GM23338 (cell line): Measurements from ENCODE around the gene RNF17. TPM values are rescaled to one million over a fixed set of nuclear protein-coding genes. Genes with fewer than 3 reads are reported as not detected.

Experiments
- ATAC-seq: fragments of 200-7000 bp; cut with Tn5 transposase; 3 replicates; pipeline ENCODE4 v1.9.1; 2020
- DNase-seq: peaks from one replicate; pipeline ENCODE4 v3.0.0-alpha.2; 2015; ENCODE audit warnings: low spot score
- H2AFZ ChIP-seq: fragments of 200-600 bp; sonication (generic); 2 replicates; pipeline ENCODE4 v1.8.0; 2016; ENCODE audit warnings: antibody characterized with exemption, mild to moderate bottlenecking, moderate library complexity
- H3F3A ChIP-seq: fragments of 200-600 bp; sonication (generic); replicated peaks from 2 replicates; pipeline ENCODE4 v1.8.0; 2017; ENCODE audit warnings: antibody characterized with exemption, mixed run types, low read depth
- H3K27ac ChIP-seq: fragments of 200-600 bp; sonication (generic); 2 replicates; pipeline ENCODE4 v1.6.1; 2016; ENCODE audit warnings: low read depth
- H3K27me3 ChIP-seq: fragments of 200-600 bp; sonication (generic); 2 replicates; pipeline ENCODE4 v1.8.0; 2016; ENCODE audit warnings: mild to moderate bottlenecking, mixed run types, moderate library complexity; ENCODE audit not compliant: insufficient read depth
- H3K36me3 ChIP-seq: fragments of 200-600 bp; sonication (generic); 2 replicates; pipeline ENCODE4 v1.8.0; 2016; ENCODE audit warnings: mild to moderate bottlenecking; ENCODE audit not compliant: insufficient read depth
- H3K4me1 ChIP-seq: fragments of 200-600 bp; sonication (generic); 2 replicates; pipeline ENCODE4 v1.8.0; 2016; ENCODE audit warnings: mild to moderate bottlenecking, moderate library complexity; ENCODE audit not compliant: insufficient read depth
- H3K4me2 ChIP-seq: fragments of 200-600 bp; sonication (generic); 2 replicates; pipeline ENCODE4 v1.7.1; 2017; ENCODE audit warnings: mixed run types
- H3K4me3 ChIP-seq: fragments of 200-600 bp; sonication (generic); 2 replicates; pipeline ENCODE4 v1.6.1; 2016; ENCODE audit warnings: mixed run types
- H3K79me2 ChIP-seq: fragments of 200-600 bp; sonication (generic); replicated peaks from 2 replicates; pipeline ENCODE4 v1.8.0; 2017; ENCODE audit warnings: mild to moderate bottlenecking; ENCODE audit not compliant: insufficient read depth
- H3K9me2 ChIP-seq: fragments of 200-600 bp; sonication (generic); 2 replicates; pipeline ENCODE4 v1.8.0; 2017; ENCODE audit not compliant: insufficient read depth
- H4K20me1 ChIP-seq: fragments of 200-600 bp; sonication (generic); replicated peaks from 2 replicates; pipeline ENCODE4 v1.8.0; 2017; ENCODE audit warnings: mild to moderate bottlenecking; ENCODE audit not compliant: insufficient read depth
- H3K27ac Mint-ChIP-seq: 2 replicates; pipeline ENCODE4 v1.8.0; 2020; ENCODE audit warnings: inconsistent platforms, mild to moderate bottlenecking, moderate library complexity, mixed read lengths
- H3K27me3 Mint-ChIP-seq: 3 replicates; pipeline ENCODE4 v1.8.0; 2022; ENCODE audit warnings: low read depth, mild to moderate bottlenecking, moderate library complexity, mixed read lengths, inconsistent platforms; ENCODE audit not compliant: insufficient read depth, poor library complexity
- H3K36me3 Mint-ChIP-seq: 3 replicates; pipeline ENCODE4 v1.8.0; 2021; ENCODE audit warnings: low read depth, mild to moderate bottlenecking, inconsistent platforms, moderate library complexity, mixed read lengths
- H3K4me1 Mint-ChIP-seq: 3 replicates; pipeline ENCODE4 v1.8.0; 2020; ENCODE audit warnings: mild to moderate bottlenecking, inconsistent platforms, mixed read lengths
- H3K4me3 Mint-ChIP-seq: 3 replicates; pipeline ENCODE4 v1.8.0; 2021; ENCODE audit warnings: moderate library complexity, mild to moderate bottlenecking, inconsistent platforms, mixed read lengths
- H3K9me3 Mint-ChIP-seq: 3 replicates; pipeline ENCODE4 v1.8.0; 2020; ENCODE audit warnings: moderate library complexity, mild to moderate bottlenecking, inconsistent platforms, mixed read lengths
- CREB1 ChIP-seq: fragments of 250-450 bp; sonication (Bioruptor Pico); IDR thresholded peaks from 2 replicates; pipeline ENCODE4 v1.5.0; 2020; ENCODE audit warnings: low read depth, mild to moderate bottlenecking, moderate library complexity
- CTCF ChIP-seq, 2 experiments: fragments of 200-600 bp in 1 of 2; sonication (generic) in 1 of 2; conservative IDR thresholded peaks; 2 replicates each; pipeline versions ENCODE4 v1.5.1 to v1.6.1; 2016 to 2017; ENCODE audit warnings: antibody characterized with exemption in 2 of 2, low read depth in 2 of 2, mild to moderate bottlenecking in 2 of 2, moderate library complexity in 1 of 2
- ETS1 ChIP-seq: IDR thresholded peaks from 2 replicates; pipeline ENCODE4 v1.6.1; 2016; ENCODE audit warnings: antibody characterized with exemption
- EZH2 ChIP-seq: fragments of 200-600 bp; sonication (generic); IDR thresholded peaks from one replicate; pipeline ENCODE4 v1.8.0; 2017; ENCODE audit warnings: antibody characterized with exemption, mild to moderate bottlenecking, low read depth; ENCODE audit not compliant: unreplicated experiment
- JUNB ChIP-seq: IDR thresholded peaks from one replicate; pipeline ENCODE4 v1.6.1; 2016; ENCODE audit warnings: antibody characterized with exemption; ENCODE audit not compliant: unreplicated experiment
- NANOG ChIP-seq: IDR thresholded peaks from 2 replicates; pipeline ENCODE4 v1.6.1; 2016; ENCODE audit warnings: antibody characterized with exemption, borderline replicate concordance
- POLR2AphosphoS5 ChIP-seq: IDR thresholded peaks from 2 replicates; pipeline ENCODE4 v1.6.1; 2016; ENCODE audit warnings: antibody characterized with exemption, low read depth
- REST ChIP-seq: IDR thresholded peaks from one replicate; pipeline ENCODE4 v1.6.1; 2018; ENCODE audit warnings: antibody characterized with exemption; ENCODE audit not compliant: unreplicated experiment
- STAT1 ChIP-seq: IDR thresholded peaks from one replicate; pipeline ENCODE4 v1.6.1; 2016; ENCODE audit warnings: antibody characterized with exemption; ENCODE audit not compliant: unreplicated experiment
- ZNF114 ChIP-seq: fragments of 250-450 bp; sonication (Bioruptor Pico); IDR thresholded peaks from 2 replicates; pipeline ENCODE4 v1.5.0; 2020; ENCODE audit warnings: mild to moderate bottlenecking, moderate library complexity
- ZNF331 ChIP-seq: fragments of 250-450 bp; sonication (Bioruptor Pico); IDR thresholded peaks from 2 replicates; pipeline ENCODE4 v1.5.0; 2020; ENCODE audit warnings: low read depth, mild to moderate bottlenecking, moderate library complexity
- ZNF462 ChIP-seq: fragments of 250-450 bp; sonication (Bioruptor Pico); IDR thresholded peaks from 2 replicates; pipeline ENCODE4 v1.5.0; 2020; ENCODE audit warnings: mild to moderate bottlenecking, moderate library complexity
- polyA plus RNA-seq: library from polyadenylated mRNA; unstranded; fragments of >200 nt; fragmentation: Nextera tagmentation; extraction: Ambion mirVana; gene quantifications from 2 replicates; pipeline ENCODE4 v1.2.1, GENCODE V29; 2016
- total RNA-seq: library from RNA; depleted of rRNA; stranded (reverse); fragments of >200 nt; shearing (Covaris generic); gene quantifications from 2 replicates; pipeline ENCODE4 v1.2.3, GENCODE V29; 2014

RNF17 gene
- total and polyA plus RNA-seq, 2 experiments from 2014 or later = 0.16 TPM; not detected in 1

GRCh38 chr13:24742294-24742693 is 21.7 kb upstream of the RNF17 start:
- Mint-ChIP-seq H3K27me3 (peaks cover 48% of the 10 kb centered on the region), H3K27ac (no peak overlapping the region), H3K9me3 (peaks cover 7% of the 10 kb centered on the region; the same call in 2 of the 3 replicates), H3K4me1 (peaks cover 19% of the 10 kb centered on the region), H3K36me3 (no peaks in the 10 kb centered on the region), H3K4me3 (no peak overlapping the region)
- Histone ChIP-seq H3K79me2 (no peaks in the 10 kb centered on the region), H3K4me2 (no peak overlapping the region), H3K9me2 (no peaks in the 10 kb centered on the region), H4K20me1 (no peaks in the 10 kb centered on the region), H3K27me3 (peaks cover 49% of the 10 kb centered on the region), H3K27ac (no peak overlapping the region), H3K4me3 (no peak overlapping the region), H3F3A (no peaks in the 10 kb centered on the region), H3K36me3 (no peaks in the 10 kb centered on the region), H2AFZ (no peak overlapping the region), H3K4me1 (no peaks in the 10 kb centered on the region)
- ATAC-seq (no peak), DNase-seq (peak; percentile 28)
- TF ChIP-seq POLR2AphosphoS5 (no peak), JUNB (no peak), ZNF462 (CRISPR knock-in tag) (no peak), ZNF114 (no peak), EZH2 (no peak), ETS1 (no peak), ZNF331 (CRISPR knock-in tag) (no peak), NANOG (no peak), REST (no peak), STAT1 (no peak), CREB1 (CRISPR knock-in tag) (no peak), CTCF (conservative IDR thresholded peaks at IDR 0.05; ENCODE audit: low read depth in 2 of 2) (no peak)
